ENCODE results near the gene VMAC. TPM values are rescaled to one million over a fixed set of nuclear protein-coding genes. Genes with fewer than 3 reads are reported as not detected.

Gene VMAC
- total and polyA plus RNA-seq, 2 experiments from 2014 or later: 2.1 to 4.4 TPM

GRCh38 chr19:5931251-5931650 lies 26.6 kb downstream of the VMAC start:
- H3F3A ChIP-seq (ENCODE audit: insufficient read depth): peaks cover 52% of the 10 kb centered on the region
- no peak overlapping the region for H3K4me2 ChIP-seq (ENCODE audit: unreplicated experiment)
- peaks cover 39% of the 10 kb centered on the region for H3K4me1 ChIP-seq (ENCODE audit: insufficient read depth)
- no peaks in the 10 kb centered on the region for H3K27me3 ChIP-seq (replicated peaks; ENCODE audit: insufficient read depth)
- no peaks in the 10 kb centered on the region for H4K20me1 ChIP-seq (ENCODE audit: insufficient read depth)
- no peak overlapping the region for H3K9ac ChIP-seq
- no peaks in the 10 kb centered on the region for H3K9me2 ChIP-seq (ENCODE audit: insufficient read depth)
- DNase-seq: no peak
- H3K9me3 ChIP-seq (ENCODE audit: low read depth): no peaks in the 10 kb centered on the region
- H3K36me3 ChIP-seq (ENCODE audit: low read depth): peaks cover 24% of the 10 kb centered on the region
- TF ChIP-seq EZH2phosphoT487 (IDR thresholded peaks at IDR 0.05; ENCODE audit: insufficient read depth, low read depth) (no peak), EZH2 (IDR thresholded peaks at IDR 0.05; ENCODE audit: insufficient read depth, poor library complexity, severe bottlenecking) (no peak)
- H2AFZ ChIP-seq: no peak overlapping the region
- in situ Hi-C loops (cut with MboI): no loop called here
- H3K27ac ChIP-seq: no peak overlapping the region
- H3K4me3 ChIP-seq: no peak overlapping the region
- 92% methylated on average over 11 of the region's 11 CpGs for WGBS, 2 experiments (ENCODE audit: low coverage in 1 of 2, low lambda C conversion rate in 2 of 2, missing lambda C conversion rate in 2 of 2)
- peaks cover 26% of the 10 kb centered on the region for H3K79me2 ChIP-seq (ENCODE audit: insufficient read depth)

- in situ Hi-C loops (cut with MboI): no loop called here
- TF ChIP-seq EZH2 (IDR thresholded peaks at IDR 0.05; ENCODE audit: insufficient read depth, poor library complexity, severe bottlenecking) (no peak), EZH2phosphoT487 (IDR thresholded peaks at IDR 0.05; ENCODE audit: insufficient read depth, low read depth) (no peak)
- no peak for DNase-seq
- Histone ChIP-seq H2AFZ (no peak overlapping the region), H3K27ac (no peak overlapping the region), H3K36me3 (ENCODE audit: low read depth) (peaks cover 24% of the 10 kb centered on the region), H3K9me3 (ENCODE audit: low read depth) (no peaks in the 10 kb centered on the region), H3K9me2 (ENCODE audit: insufficient read depth) (no peaks in the 10 kb centered on the region), H3K79me2 (ENCODE audit: insufficient read depth) (peaks cover 33% of the 10 kb centered on the region), H4K20me1 (ENCODE audit: insufficient read depth) (no peaks in the 10 kb centered on the region), H3K4me2 (ENCODE audit: unreplicated experiment) (no peak overlapping the region), H3K9ac (no peak overlapping the region), H3F3A (ENCODE audit: insufficient read depth) (peaks cover 50% of the 10 kb centered on the region), H3K4me3 (no peak overlapping the region), H3K27me3 (replicated peaks; ENCODE audit: insufficient read depth) (no peaks in the 10 kb centered on the region), H3K4me1 (ENCODE audit: insufficient read depth) (peaks cover 31% of the 10 kb centered on the region)
- 96% methylated on average over 18 of the region's 18 CpGs for WGBS, 2 experiments (ENCODE audit: low coverage in 1 of 2, low lambda C conversion rate in 2 of 2, missing lambda C conversion rate in 2 of 2)
These were observed 27.5 kb downstream of the VMAC start for GRCh38 chr19:5932146-5932545.

- Histone ChIP-seq H3K36me3 (ENCODE audit: low read depth) (peaks cover 19% of the 10 kb centered on the region; the same call in 1 of the 2 replicates), H3K79me2 (ENCODE audit: insufficient read depth) (peaks cover 38% of the 10 kb centered on the region), H3F3A (ENCODE audit: insufficient read depth) (peaks cover 44% of the 10 kb centered on the region), H4K20me1 (ENCODE audit: insufficient read depth) (no peaks in the 10 kb centered on the region), H3K27me3 (replicated peaks; ENCODE audit: insufficient read depth) (no peaks in the 10 kb centered on the region), H3K9me2 (ENCODE audit: insufficient read depth) (no peaks in the 10 kb centered on the region), H3K9ac (no peak overlapping the region), H3K9me3 (ENCODE audit: low read depth) (no peaks in the 10 kb centered on the region), H2AFZ (no peak overlapping the region), H3K4me2 (ENCODE audit: unreplicated experiment) (no peak overlapping the region), H3K4me1 (ENCODE audit: insufficient read depth) (peaks cover 26% of the 10 kb centered on the region), H3K4me3 (no peak overlapping the region), H3K27ac (no peak overlapping the region)
- in situ Hi-C loops (cut with MboI): no loop called here
- DNase-seq: no peak
- WGBS, 2 experiments (ENCODE audit: low coverage in 1 of 2, low lambda C conversion rate in 2 of 2, missing lambda C conversion rate in 2 of 2): 95% methylated on average over 21 of the region's 21 CpGs
- TF ChIP-seq EZH2 (IDR thresholded peaks at IDR 0.05; ENCODE audit: insufficient read depth, poor library complexity, severe bottlenecking): no peak
- TF ChIP-seq EZH2phosphoT487 (IDR thresholded peaks at IDR 0.05; ENCODE audit: insufficient read depth, low read depth): no peak
These were observed 28.1 kb downstream of the VMAC start for GRCh38 chr19:5932609-5933262.

- Histone ChIP-seq H3K4me2 (ENCODE audit: unreplicated experiment) (no peak overlapping the region), H3K4me3 (no peak overlapping the region), H4K20me1 (ENCODE audit: insufficient read depth) (no peaks in the 10 kb centered on the region), H3K79me2 (ENCODE audit: insufficient read depth) (peaks cover 46% of the 10 kb centered on the region), H3K27me3 (replicated peaks; ENCODE audit: insufficient read depth) (no peaks in the 10 kb centered on the region), H3K9ac (no peak overlapping the region), H3K27ac (peak overlapping the region; percentile 93), H3K9me2 (ENCODE audit: insufficient read depth) (no peaks in the 10 kb centered on the region), H3F3A (ENCODE audit: insufficient read depth) (peaks cover 36% of the 10 kb centered on the region), H2AFZ (no peak overlapping the region), H3K36me3 (ENCODE audit: low read depth) (peaks cover 13% of the 10 kb centered on the region; the same call in 1 of the 2 replicates), H3K9me3 (ENCODE audit: low read depth) (no peaks in the 10 kb centered on the region), H3K4me1 (ENCODE audit: insufficient read depth) (peaks cover 26% of the 10 kb centered on the region)
- 92 to 95% methylated on average over 20 of the region's 20 CpGs for WGBS, 2 experiments (ENCODE audit: low coverage in 1 of 2, low lambda C conversion rate in 2 of 2, missing lambda C conversion rate in 2 of 2)
- in situ Hi-C loops (cut with MboI): no loop called here
- DNase-seq: no peak
- no peak for TF ChIP-seq EZH2 (IDR thresholded peaks at IDR 0.05; ENCODE audit: insufficient read depth, poor library complexity, severe bottlenecking)
These were observed 28.9 kb downstream of the VMAC start for GRCh38 chr19:5933391-5934068.

Measured in GM23248 (cell line).